ENCODE measurements around the gene MRPL30. TPM values are rescaled to one million over a fixed set of nuclear protein-coding genes. Genes with fewer than 3 reads are reported as not detected.
A peak's percentile ranks its signal among the peaks of the same experiment; 100 is the strongest.

MRPL30 gene
- total RNA-seq, 1 donor from 2014 or later, result 31.9 TPM

GRCh38 chr2:99140056-99140859 lies 40.7 kb upstream of the MRPL30 start:
- Histone ChIP-seq H2AFZ (ENCODE audit: low read depth, low read length) (peak overlapping the region; percentile 100), H3K4me2 (ENCODE audit: low read length) (peak overlapping the region; percentile 89), H3K36me3 (ENCODE audit: insufficient read depth, low read length) (no peaks in the 10 kb centered on the region), H3K79me2 (ENCODE audit: insufficient read depth, low read length) (no peaks in the 10 kb centered on the region), H4K20me1 (ENCODE audit: insufficient read depth, low read length) (no peaks in the 10 kb centered on the region), H3K4me3 (ENCODE audit: insufficient read depth, low read depth, low read length) (peak overlapping the region; percentile 88), H3K27ac (ENCODE audit: low read depth, low read length) (no peak overlapping the region), H3K27me3 (ENCODE audit: insufficient read depth, low read length) (peaks cover 5% of the 10 kb centered on the region), H3K4me1 (ENCODE audit: insufficient read depth, low read length) (peaks cover 10% of the 10 kb centered on the region), H3K9me3 (ENCODE audit: insufficient read depth, low read depth, low read length) (no peaks in the 10 kb centered on the region), H3K9ac (ENCODE audit: low read length) (peak overlapping the region; percentile 79)
- TF ChIP-seq EZH2 (IDR thresholded peaks at IDR 0.05; ENCODE audit: insufficient read depth, low read length) (no peak), CTCF (IDR thresholded peaks at IDR 0.05; ENCODE audit: insufficient read depth, low read depth, low read length) (no peak)
- Mint-ChIP-seq H3K4me1 (ENCODE audit: low read depth, unreplicated experiment) (peaks cover 3% of the 10 kb centered on the region), H3K4me3 (ENCODE audit: unreplicated experiment) (peak overlapping the region; percentile 92), H3K36me3 (ENCODE audit: low read depth, unreplicated experiment) (peaks cover 2% of the 10 kb centered on the region), H3K9me3 (ENCODE audit: unreplicated experiment) (peaks cover 4% of the 10 kb centered on the region), H3K27ac (ENCODE audit: unreplicated experiment) (peak overlapping the region; percentile 29), H3K27me3 (ENCODE audit: low read depth, unreplicated experiment) (no peaks in the 10 kb centered on the region)
- FAIRE-seq, result no peak
- DNase-seq (ENCODE audit: low read depth), result no peak

- H3K4me3 Mint-ChIP-seq (ENCODE audit: unreplicated experiment), result peak overlapping the region; percentile 92
- H3K27ac Mint-ChIP-seq (ENCODE audit: unreplicated experiment), result peak overlapping the region; percentile 29
- FAIRE-seq (no peak), DNase-seq (ENCODE audit: low read depth) (peak; percentile 12)
- Histone ChIP-seq H3K4me3 (ENCODE audit: insufficient read depth, low read depth, low read length) (peak overlapping the region; percentile 88), H3K9me3 (ENCODE audit: insufficient read depth, low read depth, low read length) (no peaks in the 10 kb centered on the region), H4K20me1 (ENCODE audit: insufficient read depth, low read length) (no peaks in the 10 kb centered on the region), H3K4me2 (ENCODE audit: low read length) (peak overlapping the region; percentile 89), H3K36me3 (ENCODE audit: insufficient read depth, low read length) (no peaks in the 10 kb centered on the region), H2AFZ (ENCODE audit: low read depth, low read length) (peak overlapping the region; percentile 100), H3K79me2 (ENCODE audit: insufficient read depth, low read length) (no peaks in the 10 kb centered on the region), H3K4me1 (ENCODE audit: insufficient read depth, low read length) (peaks cover 10% of the 10 kb centered on the region), H3K9ac (ENCODE audit: low read length) (peak overlapping the region; percentile 79), H3K27me3 (ENCODE audit: insufficient read depth, low read length) (peaks cover 5% of the 10 kb centered on the region), H3K27ac (ENCODE audit: low read depth, low read length) (peak overlapping the region; percentile 5)
- TF ChIP-seq CTCF (IDR thresholded peaks at IDR 0.05; ENCODE audit: insufficient read depth, low read depth, low read length) (no peak), EZH2 (IDR thresholded peaks at IDR 0.05; ENCODE audit: insufficient read depth, low read length) (no peak)
- H3K4me1 Mint-ChIP-seq (ENCODE audit: low read depth, unreplicated experiment), result peaks cover 3% of the 10 kb centered on the region
- peaks cover 2% of the 10 kb centered on the region for H3K9me3 Mint-ChIP-seq (ENCODE audit: unreplicated experiment)
- peaks cover 2% of the 10 kb centered on the region for H3K36me3 Mint-ChIP-seq (ENCODE audit: low read depth, unreplicated experiment)
- no peaks in the 10 kb centered on the region for H3K27me3 Mint-ChIP-seq (ENCODE audit: low read depth, unreplicated experiment)
Measured at GRCh38 chr2:99140860-99141109, 40.2 kb upstream of the MRPL30 start.

All from astrocyte (in vitro differentiated cells and primary cell).